ENCODE data around the gene MDFI. TPM values are rescaled to one million over a fixed set of nuclear protein-coding genes. Genes with fewer than 3 reads are reported as not detected.

MDFI gene
- 100 to 1,000 TPM in 4 of 5 donors, 10 to 100 TPM in 1; 88.2 to 185 (median 121) TPM for polyA plus RNA-seq (ENCODE audit: insufficient read depth in 1 of 5, insufficient read length in 5 of 5, low replicate concordance in 1 of 5)
- long read RNA-seq, donor 1, transcript MDFI-202 (4 exons, 809 nt) = minor isoform, 5 of 112 reads
- long read RNA-seq, donor 1, transcript MDFI-204 (6 exons, 1,183 nt) = minor isoform, 13 of 112 reads
- long read RNA-seq, donor 1, transcript MDFI-201 (5 exons, 1,629 nt) = major isoform, 36 of 112 reads
- long read RNA-seq, donor 1, partial matches to known transcripts = 35 of 112 reads
- long read RNA-seq, donor 1, other reads (novel, unspliced or antisense) = 17 of 112 reads
- long read RNA-seq, donor 2, transcript MDFI-204 (6 exons, 1,183 nt) = minor isoform, 12 of 75 reads
- long read RNA-seq, donor 2, transcript MDFI-201 (5 exons, 1,629 nt) = major isoform, 37 of 75 reads
- long read RNA-seq, donor 2, partial matches to known transcripts = 11 of 75 reads
- long read RNA-seq, donor 2, other reads (novel, unspliced or antisense) = 11 of 75 reads
- long read RNA-seq, donor 3, transcript MDFI-204 (6 exons, 1,183 nt) = minor isoform, 11 of 108 reads
- long read RNA-seq, donor 3, transcript MDFI-209 (2 exons, 549 nt) = minor isoform, 10 of 108 reads
- long read RNA-seq, donor 3, transcript MDFI-201 (5 exons, 1,629 nt) = major isoform, 24 of 108 reads
- long read RNA-seq, donor 3, transcript MDFI-208 (3 exons, 635 nt) = minor isoform, 6 of 108 reads
- long read RNA-seq, donor 3, partial matches to known transcripts = 40 of 108 reads
- long read RNA-seq, donor 3, other reads (novel, unspliced or antisense) = 12 of 108 reads
- long read RNA-seq, donor 4, transcript MDFI-201 (5 exons, 1,629 nt) = major isoform, 17 of 45 reads
- long read RNA-seq, donor 4, partial matches to known transcripts = 17 of 45 reads
- long read RNA-seq, donor 4, other reads (novel, unspliced or antisense) = 6 of 45 reads
- long read RNA-seq, donor 5, transcript MDFI-204 (6 exons, 1,183 nt) = minor isoform, 11 of 156 reads
- long read RNA-seq, donor 5, transcript MDFI-202 (4 exons, 809 nt) = minor isoform, 8 of 156 reads
- long read RNA-seq, donor 5, transcript MDFI-201 (5 exons, 1,629 nt) = major isoform, 65 of 156 reads
- long read RNA-seq, donor 5, partial matches to known transcripts = 51 of 156 reads
- long read RNA-seq, donor 5, other reads (novel, unspliced or antisense) = 14 of 156 reads
- long read RNA-seq, donor 6, transcript MDFI-202 (4 exons, 809 nt) = minor isoform, 6 of 137 reads
- long read RNA-seq, donor 6, transcript MDFI-201 (5 exons, 1,629 nt) = major isoform, 50 of 137 reads
- long read RNA-seq, donor 6, transcript MDFI-204 (6 exons, 1,183 nt) = minor isoform, 10 of 137 reads
- long read RNA-seq, donor 6, partial matches to known transcripts = 34 of 137 reads
- long read RNA-seq, donor 6, other reads (novel, unspliced or antisense) = 32 of 137 reads
- long read RNA-seq, donor 7, transcript MDFI-204 (6 exons, 1,183 nt) = minor isoform, 10 of 96 reads
- long read RNA-seq, donor 7, transcript MDFI-201 (5 exons, 1,629 nt) = major isoform, 50 of 96 reads
- long read RNA-seq, donor 7, partial matches to known transcripts = 21 of 96 reads
- long read RNA-seq, donor 7, other reads (novel, unspliced or antisense) = 8 of 96 reads
- long read RNA-seq, donor 8, transcript MDFI-204 (6 exons, 1,183 nt) = minor isoform, 5 of 46 reads
- long read RNA-seq, donor 8, transcript MDFI-201 (5 exons, 1,629 nt) = major isoform, 22 of 46 reads
- long read RNA-seq, donor 8, partial matches to known transcripts = 7 of 46 reads
- long read RNA-seq, donor 8, other reads (novel, unspliced or antisense) = 7 of 46 reads

GRCh38 chr6:41638002-41638934 lies at the start of gene MDFI:
TSS of gene MDFI (plus strand) at chr6:41638468. CDS start at chr6:41638750, 282 bp downstream.
- DNase-seq = peak; percentile 87 to 89

- no peak for DNase-seq
Observed at GRCh38 chr6:41589223-41589622, 49.0 kb upstream of the MDFI start.

GRCh38 chr6:41589636-41590622 lies 48.3 kb upstream of the MDFI start:
- no peak for DNase-seq

- no peak for DNase-seq
Observed at GRCh38 chr6:41591122-41591521, 47.1 kb upstream of the MDFI start.

GRCh38 chr6:41591859-41592502 lies 46.3 kb upstream of the MDFI start:
- DNase-seq = peak in 1 of 2 donors; percentile 70

GRCh38 chr6:41593406-41593805 lies 44.9 kb upstream of the MDFI start:
- no peak for DNase-seq

GRCh38 chr6:41593839-41594238 lies 44.4 kb upstream of the MDFI start:
- no peak for DNase-seq

- DNase-seq = no peak
Observed at GRCh38 chr6:41594326-41594725, 43.9 kb upstream of the MDFI start.

- no peak for DNase-seq
Observed at GRCh38 chr6:41594766-41595165, 43.5 kb upstream of the MDFI start.

- DNase-seq = no peak
Observed at GRCh38 chr6:41595166-41595565, 43.1 kb upstream of the MDFI start.

- DNase-seq = no peak
Observed at GRCh38 chr6:41596096-41596685, 42.1 kb upstream of the MDFI start.

GRCh38 chr6:41596807-41597206 lies 41.5 kb upstream of the MDFI start:
- no peak for DNase-seq

GRCh38 chr6:41597246-41598000 lies 40.8 kb upstream of the MDFI start:
- DNase-seq = no peak

- no peak for DNase-seq
Observed at GRCh38 chr6:41598670-41599014, 39.6 kb upstream of the MDFI start.

- no peak for DNase-seq
Observed at GRCh38 chr6:41599015-41599851, 39.0 kb upstream of the MDFI start.

Data from right lung (tissue), 10 donors.